ENCODE data around the gene PLA2G4B.

DNA sequence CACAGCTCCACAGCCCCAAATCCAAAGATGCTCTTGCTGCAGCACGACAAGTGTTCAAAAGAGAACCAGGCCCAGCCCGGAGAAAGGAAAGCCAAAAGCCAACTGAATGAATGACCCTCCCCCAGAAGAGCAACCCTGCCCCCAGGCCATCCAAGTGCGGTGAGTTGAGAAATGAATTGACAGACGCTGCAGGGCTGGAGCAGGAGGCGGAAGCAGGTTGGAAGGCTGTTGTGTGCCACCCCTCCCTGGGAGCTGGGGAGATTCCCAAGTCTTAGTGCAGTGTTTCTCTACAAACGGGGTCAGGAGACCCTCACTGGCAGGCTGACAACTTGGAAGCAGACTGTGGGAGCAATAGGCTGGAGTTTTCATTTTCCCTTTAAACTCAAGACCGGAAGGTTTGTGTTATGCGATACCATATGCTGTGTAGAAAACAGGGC lies 58.7 kb downstream of the PLA2G4B start:
- TF ChIP-seq POLR2A (IDR thresholded peaks at IDR 0.05; ENCODE audit: low read length): no peak
- TF ChIP-seq GATA1 (IDR thresholded peaks at IDR 0.05; ENCODE audit: low read depth, low read length): no peak

All from erythroblast (primary cell).